HG03175 (cell line): ENCODE results near the gene ISL2.

ENCODE experiments used
- ATAC-seq: cut with Tn5 transposase; IDR thresholded peaks from one replicate; pipeline ENCODE4 v1.9.1; 2021; ENCODE audit warnings: mild to moderate bottlenecking, moderate library complexity; ENCODE audit not compliant: unreplicated experiment

Gene ISL2

GRCh38 chr15:76341366-76342057 is 4.9 kb downstream of the ISL2 start:
- no peak for ATAC-seq

DNA sequence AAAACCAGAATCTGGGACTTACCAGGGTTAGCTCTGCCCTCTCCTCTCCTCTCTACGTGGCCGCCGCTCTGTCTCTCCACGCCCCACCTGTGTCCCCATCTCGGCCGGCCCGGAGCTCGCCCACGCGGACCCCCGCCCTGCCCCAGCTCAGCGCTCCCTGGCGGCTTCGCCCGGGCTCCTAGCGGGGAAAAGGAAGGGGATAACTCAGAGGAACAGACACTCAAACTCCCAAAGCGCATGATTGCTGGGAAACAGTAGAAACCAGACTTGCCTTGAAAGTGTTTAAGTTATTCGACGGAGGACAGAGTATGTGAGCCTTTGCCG is 5.4 kb downstream of the ISL2 start:
- no peak for ATAC-seq

DNA sequence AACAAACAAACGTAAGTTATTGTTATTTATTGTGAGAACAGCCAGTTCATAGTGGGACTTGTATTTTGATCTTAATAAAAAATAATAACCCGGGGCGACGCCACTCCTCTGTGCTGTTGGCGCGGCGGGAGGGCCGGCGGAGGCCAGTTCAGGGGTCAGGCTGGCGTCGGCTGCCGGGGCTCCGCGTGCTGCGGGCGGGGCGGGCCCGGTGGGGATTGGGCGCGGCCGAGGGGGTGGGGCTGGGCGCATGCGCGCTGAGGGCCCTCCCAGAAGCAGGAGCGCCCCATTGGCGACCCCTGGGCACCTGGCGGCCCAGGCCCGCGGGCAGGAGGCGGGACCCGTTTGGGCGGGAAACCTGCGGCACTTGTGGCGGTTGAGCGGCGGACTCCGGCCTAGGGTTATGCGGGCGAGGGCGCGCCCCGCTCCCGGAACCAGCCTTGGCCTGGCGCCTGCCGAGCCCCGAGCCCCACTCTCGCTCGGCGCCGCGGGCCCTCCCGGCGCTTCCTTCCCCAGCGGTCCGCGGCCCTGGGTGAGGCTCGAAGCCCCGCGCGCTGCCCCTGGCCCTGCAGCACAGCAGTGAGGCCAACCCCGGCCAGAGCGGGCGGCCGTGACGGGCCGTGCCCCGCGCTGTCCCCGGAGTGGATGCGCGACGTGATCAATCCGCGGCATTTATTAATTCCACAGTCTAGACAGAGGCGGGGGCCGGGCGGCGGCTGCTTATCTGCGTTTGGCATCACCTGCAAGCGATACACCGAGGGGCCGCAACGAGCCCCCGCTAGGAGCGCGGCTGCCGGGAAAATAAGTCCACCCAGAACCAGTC is 6.0 kb downstream of the ISL2 start:
- no peak for ATAC-seq

GRCh38 chr15:76343313-76343996 is 6.9 kb downstream of the ISL2 start:
- ATAC-seq = no peak

- ATAC-seq = no peak
Measured at GRCh38 chr15:76344893-76345582, 8.5 kb downstream of the ISL2 start.

GRCh38 chr15:76345583-76345879 is 9.0 kb downstream of the ISL2 start:
- ATAC-seq = no peak

GRCh38 chr15:76345880-76346668 is 9.5 kb downstream of the ISL2 start:
- no peak for ATAC-seq

GRCh38 chr15:76346669-76347481 is 10.3 kb downstream of the ISL2 start:
- no peak for ATAC-seq

DNA sequence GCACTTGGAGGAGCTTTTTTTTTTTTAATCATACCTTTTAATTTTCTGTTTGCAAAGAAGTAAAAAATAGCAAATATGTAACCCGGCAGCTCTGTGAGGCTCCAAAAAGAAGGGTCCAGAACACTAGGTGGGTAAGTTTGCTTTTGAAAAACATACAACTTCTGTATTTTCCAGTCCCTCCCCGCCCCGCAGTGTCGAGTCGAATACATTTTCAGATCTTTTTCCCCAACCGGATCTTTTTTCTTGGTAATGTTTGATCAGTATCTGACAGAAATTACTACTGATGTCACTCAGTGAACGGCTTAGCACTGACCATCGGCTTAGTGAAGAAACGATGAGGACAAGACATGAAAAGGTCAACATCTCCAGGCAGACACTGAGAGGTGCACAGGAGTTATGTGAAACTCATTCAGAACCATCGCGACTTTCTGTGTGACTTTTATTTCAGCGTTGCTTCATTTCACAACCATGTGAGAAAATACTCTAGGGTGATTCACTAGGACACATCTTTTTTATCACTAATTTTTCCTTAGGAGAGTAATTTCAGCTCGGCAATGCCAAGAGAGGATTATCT is 11.0 kb downstream of the ISL2 start:
- no peak for ATAC-seq

DNA sequence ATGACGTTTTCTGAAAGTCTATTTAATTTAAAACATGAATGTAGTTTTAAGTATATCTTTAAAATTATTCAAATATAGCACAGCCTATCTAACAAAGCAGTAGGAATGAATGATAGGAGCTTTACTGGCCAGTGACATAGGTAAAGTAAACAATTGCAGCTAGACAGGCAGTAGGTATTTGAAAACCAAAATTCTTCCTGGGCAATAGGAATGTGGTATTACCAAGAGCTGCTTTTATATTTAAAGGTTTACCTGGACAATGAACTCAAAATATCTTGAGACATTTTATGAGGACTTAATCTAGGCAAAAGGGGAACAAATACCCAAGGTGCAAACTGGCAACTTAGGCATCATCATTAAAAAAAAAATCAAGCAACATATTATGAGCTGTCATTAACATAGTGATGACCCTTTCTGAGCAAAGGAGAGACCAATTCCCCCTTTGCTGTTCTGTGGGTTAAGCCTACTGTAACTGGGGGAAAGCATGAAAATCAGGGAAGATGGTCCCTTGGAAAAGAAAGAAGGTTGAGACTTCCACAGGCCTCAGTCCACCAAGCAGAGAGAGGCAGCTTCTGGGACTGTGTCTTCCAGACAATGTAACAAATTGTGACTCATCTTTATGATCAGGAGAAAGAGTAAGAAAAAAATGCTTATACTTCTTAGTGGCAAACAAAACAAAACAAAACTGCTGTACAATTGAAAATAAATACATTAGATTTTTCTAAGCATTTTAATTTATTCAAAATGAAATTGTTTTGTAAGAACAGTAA is 12.9 kb downstream of the ISL2 start:
- ATAC-seq = no peak

GRCh38 chr15:76353023-76353577 is 16.5 kb downstream of the ISL2 start:
- ATAC-seq = no peak

GRCh38 chr15:76353903-76354302 is 17.3 kb downstream of the ISL2 start:
- no peak for ATAC-seq

DNA sequence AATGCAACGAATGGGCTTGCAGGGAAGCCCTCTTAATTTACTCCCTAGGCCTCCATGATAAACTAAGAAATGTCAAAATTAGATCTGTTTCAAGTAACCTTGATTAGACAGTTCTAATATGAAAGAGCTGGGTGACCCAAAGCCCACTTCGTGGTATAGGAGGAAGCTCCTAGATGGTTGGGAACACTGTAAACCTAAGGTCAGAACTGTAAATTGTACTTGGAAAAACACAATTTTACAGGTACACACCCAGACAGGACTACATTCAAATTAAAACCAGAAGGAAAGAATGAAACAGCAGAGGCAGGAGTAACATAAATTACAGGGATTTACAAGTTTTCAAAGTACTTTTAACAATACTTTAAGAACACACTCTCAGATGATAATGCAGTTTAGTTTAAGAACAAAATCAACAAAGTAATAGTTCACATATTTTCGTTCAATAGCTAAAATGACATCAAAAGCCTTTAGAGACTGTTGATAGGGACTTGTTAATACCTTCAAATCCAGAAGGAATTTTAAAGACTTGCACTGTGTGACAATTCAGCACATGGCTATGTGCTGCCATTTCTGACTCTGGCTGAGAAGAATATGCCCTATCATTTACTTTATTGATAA is 18.4 kb downstream of the ISL2 start:
- no peak for ATAC-seq

GRCh38 chr15:76358453-76358852 is 21.9 kb downstream of the ISL2 start:
- ATAC-seq = no peak

- no peak for ATAC-seq
Measured at GRCh38 chr15:76359152-76359551, 22.6 kb downstream of the ISL2 start.

- no peak for ATAC-seq
Measured at GRCh38 chr15:76360416-76360815, 23.8 kb downstream of the ISL2 start.

DNA sequence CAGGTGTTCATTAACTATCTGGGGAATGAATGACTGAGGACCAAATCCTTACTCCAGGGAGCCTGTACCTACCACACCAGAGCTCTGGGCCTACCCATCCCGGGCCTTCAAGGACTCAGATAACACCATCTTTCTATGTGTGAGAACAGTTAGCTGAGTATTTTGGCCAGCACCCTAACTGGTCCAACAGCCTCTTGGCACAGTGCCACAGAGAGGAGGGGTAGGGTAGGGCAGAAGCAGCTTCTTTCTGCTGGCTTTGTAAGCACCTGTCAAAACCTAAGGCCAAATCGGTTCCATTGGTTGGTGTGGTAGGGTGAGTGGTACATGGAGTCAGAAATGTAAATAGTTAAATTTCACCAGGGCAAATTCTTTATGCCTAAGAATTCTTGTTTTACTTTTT is 26.7 kb downstream of the ISL2 start:
- ATAC-seq = no peak

- ATAC-seq = no peak
Measured at GRCh38 chr15:76366714-76367113, 30.1 kb downstream of the ISL2 start.
